ENCODE measurements around the gene LSAMP. TPM values are rescaled to one million over a fixed set of nuclear protein-coding genes. Genes with fewer than 3 reads are reported as not detected.
A peak's percentile ranks its signal among the peaks of the same experiment; 100 is the strongest.

The LSAMP gene
- total RNA-seq, 1 donor from 2014 or later = 18.0 TPM

GRCh38 chr3:115891006-115891636, 554.2 kb downstream of the LSAMP start:
- no peak overlapping the region for H3K4me3 ChIP-seq
- H3K27ac Mint-ChIP-seq = no peak overlapping the region
- no peaks in the 10 kb centered on the region for H3K9me3 ChIP-seq (ENCODE audit: low read depth)
- no peak overlapping the region for H2AFZ ChIP-seq (replicated peaks)
- H3K79me2 ChIP-seq (ENCODE audit: low read depth) = no peaks in the 10 kb centered on the region
- peaks cover 8% of the 10 kb centered on the region for H3K4me1 ChIP-seq
- no peaks in the 10 kb centered on the region for H3K36me3 Mint-ChIP-seq
- no peaks in the 10 kb centered on the region for H3K27me3 ChIP-seq
- H3K9ac ChIP-seq = no peak overlapping the region
- no peaks in the 10 kb centered on the region for H3K9me3 Mint-ChIP-seq
- no peaks in the 10 kb centered on the region for H3K36me3 ChIP-seq
- no peaks in the 10 kb centered on the region for H3K27me3 Mint-ChIP-seq (ENCODE audit: insufficient read depth, low read depth)
- no peak overlapping the region for H3K4me2 ChIP-seq
- no peak overlapping the region for H3K4me3 Mint-ChIP-seq
- H4K20me1 ChIP-seq (ENCODE audit: low read depth) = peaks cover 6% of the 10 kb centered on the region
- DNase-seq (ENCODE audit: low spot score) = no peak
- no peaks in the 10 kb centered on the region for H3F3A ChIP-seq (ENCODE audit: low read depth)
- H3K4me1 Mint-ChIP-seq = peaks cover 5% of the 10 kb centered on the region
- no peak overlapping the region for H3K27ac ChIP-seq
- no peak for TF ChIP-seq CTCF (IDR thresholded peaks at IDR 0.05)
- TF ChIP-seq EZH2 (IDR thresholded peaks at IDR 0.05) = no peak
- no peak for TF ChIP-seq EZH2phosphoT487 (IDR thresholded peaks at IDR 0.05)

GRCh38 chr3:115890579-115890978, 554.7 kb downstream of the LSAMP start:
- Histone ChIP-seq H3K4me3 (no peak overlapping the region), H3K4me1 (peaks cover 8% of the 10 kb centered on the region), H3K4me2 (no peak overlapping the region), H3F3A (ENCODE audit: low read depth) (no peaks in the 10 kb centered on the region), H3K36me3 (no peaks in the 10 kb centered on the region), H2AFZ (replicated peaks) (no peak overlapping the region), H3K9me3 (ENCODE audit: low read depth) (no peaks in the 10 kb centered on the region), H3K9ac (no peak overlapping the region), H3K79me2 (ENCODE audit: low read depth) (no peaks in the 10 kb centered on the region), H3K27ac (no peak overlapping the region), H4K20me1 (ENCODE audit: low read depth) (peaks cover 11% of the 10 kb centered on the region), H3K27me3 (no peaks in the 10 kb centered on the region)
- TF ChIP-seq CTCF (IDR thresholded peaks at IDR 0.05) (no peak), EZH2phosphoT487 (IDR thresholded peaks at IDR 0.05) (no peak), EZH2 (IDR thresholded peaks at IDR 0.05) (no peak)
- Mint-ChIP-seq H3K27ac (no peak overlapping the region), H3K4me3 (no peak overlapping the region), H3K36me3 (no peaks in the 10 kb centered on the region), H3K4me1 (peaks cover 5% of the 10 kb centered on the region), H3K9me3 (no peaks in the 10 kb centered on the region), H3K27me3 (ENCODE audit: insufficient read depth, low read depth) (no peaks in the 10 kb centered on the region)
- DNase-seq (ENCODE audit: low spot score) = no peak

GRCh38 chr3:115885621-115886020, 559.7 kb downstream of the LSAMP start:
- H3K9ac ChIP-seq = no peak overlapping the region
- TF ChIP-seq CTCF (IDR thresholded peaks at IDR 0.05) (no peak), EZH2 (IDR thresholded peaks at IDR 0.05) (no peak)
- no peaks in the 10 kb centered on the region for H3F3A ChIP-seq (ENCODE audit: low read depth)
- no peaks in the 10 kb centered on the region for H3K9me3 ChIP-seq (ENCODE audit: low read depth)
- H3K4me1 Mint-ChIP-seq = no peaks in the 10 kb centered on the region
- no peak overlapping the region for H3K27ac Mint-ChIP-seq
- peaks cover 23% of the 10 kb centered on the region for H4K20me1 ChIP-seq (ENCODE audit: low read depth)
- H2AFZ ChIP-seq (replicated peaks) = no peak overlapping the region
- no peaks in the 10 kb centered on the region for H3K27me3 Mint-ChIP-seq (ENCODE audit: insufficient read depth, low read depth)
- no peak overlapping the region for H3K27ac ChIP-seq
- H3K36me3 ChIP-seq = no peaks in the 10 kb centered on the region
- no peak overlapping the region for H3K4me3 ChIP-seq
- H3K4me2 ChIP-seq = no peak overlapping the region
- no peaks in the 10 kb centered on the region for H3K36me3 Mint-ChIP-seq
- DNase-seq (ENCODE audit: low spot score) = peak; percentile 36
- H3K27me3 ChIP-seq = no peaks in the 10 kb centered on the region
- H3K79me2 ChIP-seq (ENCODE audit: low read depth) = no peaks in the 10 kb centered on the region
- H3K4me3 Mint-ChIP-seq = no peak overlapping the region
- no peaks in the 10 kb centered on the region for H3K4me1 ChIP-seq
- H3K9me3 Mint-ChIP-seq = no peaks in the 10 kb centered on the region

All from neural progenitor cell (in vitro differentiated cells).